GM12878 (cell line): Measurements from ENCODE around the gene KIF2C. TPM values are rescaled to one million over a fixed set of nuclear protein-coding genes. Genes with fewer than 3 reads are reported as not detected.

ENCODE experiments used
- ATAC-seq: fragments of 200-7000 bp; cut with Tn5 transposase; 3 replicates; pipeline ENCODE4 v1.9.1; 2020; ENCODE audit warnings: mild to moderate bottlenecking, moderate library complexity
- BruUV-seq: library from RNA; stranded (reverse); fragments of 400-500 nt; replicated peaks from 2 replicates; lab custom pipeline; 2021; lab: Mats Ljungman, UMichigan
- CTCF ChIA-PET: fragments of 300-600 bp; sonication (Branson Sonifier 250); formaldehyde crosslinking; extraction: SDS; loops from one replicate; lab custom pipeline; 2021; ENCODE audit warnings: inconsistent platforms; lab: Yijun Ruan, JAX
- POLR2A ChIA-PET: fragments of 350-600 bp; formaldehyde crosslinking; extraction: SDS; loops from one replicate; lab custom pipeline; 2021; ENCODE audit warnings: inconsistent platforms; lab: Charles Lee
- RAD21 ChIA-PET: fragments of 300-600 bp; sonication (Branson Sonifier 250); formaldehyde crosslinking; loops from one replicate; lab custom pipeline; 2023; ENCODE audit warnings: antibody characterized with exemption; ENCODE audit not compliant: unreplicated experiment; lab: Charles Lee
- SMC1A ChIA-PET: fragments of 300-600 bp; sonication (Branson Sonifier 250); formaldehyde crosslinking; loops from one replicate; lab custom pipeline; 2023; ENCODE audit not compliant: unreplicated experiment, uncharacterized antibody; lab: Charles Lee
- DNase-seq: peaks from one replicate; pipeline ENCODE4 v3.0.0-alpha.2; 2011; ENCODE audit warnings: low read depth, low spot score
- FAIRE-seq: peaks from 3 replicates; lab custom pipeline; 2011; peaks lifted over from hg19 to GRCh38; lab: Jason Lieb, UNC
- H2AFZ ChIP-seq: 2 replicates; pipeline ENCODE4 v1.6.0; 2011; ENCODE audit warnings: low read depth, low read length, control low read depth; ENCODE audit not compliant: control insufficient read depth
- H3K27ac ChIP-seq: 2 replicates; pipeline ENCODE4 v1.5.1; 2011; ENCODE audit warnings: control low read depth; ENCODE audit not compliant: control insufficient read depth, insufficient read depth
- H3K27me3 ChIP-seq, 2 experiments: replicated peaks in 1 of 2; 2 replicates each; pipeline versions ENCODE4 v1.6.0 to v1.6.1; 2011; ENCODE audit warnings: low read length in 1 of 2; ENCODE audit not compliant: control insufficient read depth in 2 of 2, insufficient read depth in 2 of 2
- H3K36me3 ChIP-seq, 2 experiments: 2 replicates each; pipeline ENCODE4 v1.5.1; 2011; ENCODE audit warnings: low read length in 1 of 2; ENCODE audit not compliant: control insufficient read depth in 2 of 2, insufficient read depth in 2 of 2
- H3K4me1 ChIP-seq: 2 replicates; pipeline ENCODE4 v1.6.1; 2011; ENCODE audit warnings: mild to moderate bottlenecking, low read length, moderate library complexity, mixed read lengths; ENCODE audit not compliant: control insufficient read depth, insufficient read depth
- H3K4me2 ChIP-seq: 2 replicates; pipeline ENCODE4 v1.6.0; 2011; ENCODE audit warnings: control low read depth; ENCODE audit not compliant: control insufficient read depth, insufficient read depth
- H3K4me3 ChIP-seq: fragments of 200-600 bp; sonication (generic); 2 replicates; pipeline ENCODE4 v1.5.1; 2016
- H3K79me2 ChIP-seq: 2 replicates; pipeline ENCODE4 v1.6.0; 2011; ENCODE audit warnings: low read length; ENCODE audit not compliant: control insufficient read depth, insufficient read depth
- H3K9ac ChIP-seq: 2 replicates; pipeline ENCODE4 v1.8.0; 2011; ENCODE audit warnings: low read length, control low read depth, mixed read lengths; ENCODE audit not compliant: control insufficient read depth, insufficient read depth
- H3K9me3 ChIP-seq: replicated peaks from 3 replicates; pipeline ENCODE4 v1.5.1; 2011; ENCODE audit warnings: mild to moderate bottlenecking, low read length; ENCODE audit not compliant: control insufficient read depth, insufficient read depth
- H4K20me1 ChIP-seq: 2 replicates; pipeline ENCODE4 v1.6.0; 2011; ENCODE audit not compliant: control insufficient read depth, insufficient read depth
- DPF2 ChIP-seq: fragments of 450-650 bp; IDR thresholded peaks from 2 replicates; pipeline ENCODE4 v1.6.1; 2017; ENCODE audit warnings: mild to moderate bottlenecking
- FOXM1 ChIP-seq: IDR thresholded peaks from 2 replicates; pipeline ENCODE4 v1.6.1; 2012; ENCODE audit warnings: low read depth, mild to moderate bottlenecking, inconsistent platforms, low read length, moderate library complexity
- HCFC1 ChIP-seq: fragments of 150-350 bp; IDR thresholded peaks from 2 replicates; pipeline ENCODE4 v1.6.1; 2014; ENCODE audit warnings: low read length
- HDAC2 ChIP-seq: fragments of 200-600 bp; sonication (generic); IDR thresholded peaks from 2 replicates; pipeline ENCODE4 v1.6.1; 2017
- JUNB ChIP-seq: IDR thresholded peaks from 2 replicates; pipeline ENCODE4 v1.6.1; 2016; ENCODE audit warnings: antibody characterized with exemption, mild to moderate bottlenecking
- JUND ChIP-seq: IDR thresholded peaks from 2 replicates; pipeline ENCODE4 v1.6.1; 2012; ENCODE audit warnings: low read depth, mild to moderate bottlenecking, low read length, improper control_type of control experiment, moderate library complexity
- NR2C2 ChIP-seq: IDR thresholded peaks from 2 replicates; pipeline ENCODE4 v1.6.1; 2011; ENCODE audit warnings: borderline replicate concordance, low read depth; ENCODE audit not compliant: control insufficient read depth, insufficient read length
- ZNF207 ChIP-seq: fragments of 450-650 bp; IDR thresholded peaks from 2 replicates; pipeline ENCODE4 v1.6.1; 2014; ENCODE audit warnings: antibody characterized with exemption, mild to moderate bottlenecking, borderline replicate concordance
- ZNF687 ChIP-seq: fragments of 450-650 bp; IDR thresholded peaks from 2 replicates; pipeline ENCODE4 v1.6.1; 2017; ENCODE audit warnings: mild to moderate bottlenecking, moderate library complexity
- ZZZ3 ChIP-seq: IDR thresholded peaks from 2 replicates; pipeline ENCODE4 v1.6.1; 2011; ENCODE audit warnings: low read depth; ENCODE audit not compliant: control insufficient read depth, insufficient read length
- WGBS: methylation state at CpG from one replicate; pipeline ENCODE4 v1.1.6; 2016; ENCODE audit warnings: low lambda C conversion rate; ENCODE audit not compliant: insufficient replicate concordance, insufficient coverage; ENCODE audit errors: missing lambda C conversion rate; 5-methylcytosine and 5-hydroxymethylcytosine counted together
- in situ Hi-C: fragments of 300-500 bp; cut with MboI; formaldehyde crosslinking; loops from 9 replicates; pipeline ENCODE4 v1.14.3; 2018; ENCODE audit warnings: mixed read lengths
- intact Hi-C: fragments of 100-400 bp; cut with micrococcal nuclease; formaldehyde crosslinking; loops from one replicate; pipeline ENCODE4 v1.14.2; 2022; ENCODE audit not compliant: unreplicated experiment
- polyA plus RNA-seq, 11 experiments: library from polyadenylated mRNA; depleted of rRNA in 4 of 11; unstranded in 6 of 11; stranded (reverse) in 5 of 11; fragments of >200 nt; fragmentation: Nextera tagmentation in 4 of 11; fragmentation: Illumina TruSeq in 1 of 11; extraction: Ambion mirVana in 4 of 11; extraction: Trizol in 1 of 11; gene quantifications; 1 replicate in 1 of 11; 2 replicates in 10 of 11; pipeline versions ENCODE4 v1.2.1 to v1.2.3, GENCODE V29; 2011 to 2016; ENCODE audit warnings: inconsistent platforms in 2 of 11, missing spikeins in 2 of 11, low read depth in 1 of 11
- total RNA-seq, 4 experiments: library from RNA; depleted of rRNA in 3 of 4; stranded (reverse); fragments of >200 nt in 3 of 4; fragmentation: Illumina TruSeq in 1 of 4; extraction: Trizol in 1 of 4; gene quantifications; 2 replicates each; pipeline versions ENCODE4 v1.2.1 to v1.2.3, GENCODE V29; 2013 to 2021
- TF ChIP-seq, protein P1 (sequence below): fragments of 150-350 bp; IDR thresholded peaks from 2 replicates; pipeline ENCODE4 v1.6.1; 2014; ENCODE audit warnings: mild to moderate bottlenecking, low read depth, low read length
- TF ChIP-seq, protein P2 (sequence below): IDR thresholded peaks from 2 replicates; pipeline ENCODE4 v1.6.1; 2012; ENCODE audit warnings: mild to moderate bottlenecking, low read depth, low read length

The KIF2C gene
- total and polyA plus RNA-seq, 10 of the 15 experiments (the other 5 are each of a cell fraction or from before 2014, with no cell fraction given) = 42.3 to 104 (median 83.8) TPM

- in situ Hi-C loops (no loop called here), intact Hi-C loops (loop anchor here (1.0 kb wide), 2 partner anchors 9 to 98 kb away; no protein-coding TSS in a partner anchor)
- no peaks in the 10 kb centered on the region for H3K9me3 ChIP-seq
- peak; percentile 99 for DNase-seq
- H3K27ac ChIP-seq = peak overlapping the region; percentile 99
- ChIA-PET POLR2A (interaction anchor here (0.6 to 9.8 kb wide), 29 partner anchors 9 to 823 kb away, joined by 3 to 110 read pairs (median 4); partner anchors contain the start of genes ARMH1, BTBD19, EIF2B3 and HECTD3), RAD21 (interaction anchor here (0.9 to 2.8 kb wide), 20 partner anchors 9 to 770 kb away, joined by 3 to 48 read pairs (median 4); partner anchors contain the start of genes ARMH1, BTBD19, PLK3 and PTCH2), SMC1A (interaction anchor here (0.6 to 2.6 kb wide), 19 partner anchors 9 to 779 kb away, joined by 3 to 26 read pairs (median 4); partner anchors contain the start of genes BTBD19, DYNLT4, MMACHC and RNU5D-1), CTCF (interaction anchor here (0.6 to 12.6 kb wide), 19 partner anchors 8 to 770 kb away, joined by 3 to 175 read pairs (median 4); partner anchors contain the start of genes BTBD19, RNU5D-1 and TMEM53)
- peak overlapping the region; percentile 92 for H2AFZ ChIP-seq
- no peaks in the 10 kb centered on the region for H3K36me3 ChIP-seq
- H3K4me3 ChIP-seq = no peak overlapping the region
- peak overlapping the region; percentile 59; the same call in 1 of the 2 replicates for H3K4me2 ChIP-seq
- no peaks in the 10 kb centered on the region for H3K27me3 ChIP-seq
- H3K4me1 ChIP-seq = peaks cover 49% of the 10 kb centered on the region
- H3K79me2 ChIP-seq = no peaks in the 10 kb centered on the region
- peak; percentile 92 for FAIRE-seq
- peak overlapping the region; percentile 74 for H3K9ac ChIP-seq
- peak; percentile 91 for ATAC-seq
- BruUV-seq = TSS peak; percentile 100
- no peaks in the 10 kb centered on the region for H4K20me1 ChIP-seq
- under 1% methylated on average over 14 of the region's 14 CpGs for WGBS
- TF ChIP-seq NR2C2 (no peak), JUND (no peak), FOXM1 (peak; percentile 99), ZZZ3 (no peak), DPF2 (peak; percentile 75; the same call in 1 of the 2 replicates), ZNF687 (peak; percentile 100), JUNB (peak; percentile 87), HCFC1 (peak; percentile 80), ZNF207 (peak; percentile 95; the same call in 1 of the 2 replicates), HDAC2 (no peak)
- TF ChIP-seq, protein P1, sequence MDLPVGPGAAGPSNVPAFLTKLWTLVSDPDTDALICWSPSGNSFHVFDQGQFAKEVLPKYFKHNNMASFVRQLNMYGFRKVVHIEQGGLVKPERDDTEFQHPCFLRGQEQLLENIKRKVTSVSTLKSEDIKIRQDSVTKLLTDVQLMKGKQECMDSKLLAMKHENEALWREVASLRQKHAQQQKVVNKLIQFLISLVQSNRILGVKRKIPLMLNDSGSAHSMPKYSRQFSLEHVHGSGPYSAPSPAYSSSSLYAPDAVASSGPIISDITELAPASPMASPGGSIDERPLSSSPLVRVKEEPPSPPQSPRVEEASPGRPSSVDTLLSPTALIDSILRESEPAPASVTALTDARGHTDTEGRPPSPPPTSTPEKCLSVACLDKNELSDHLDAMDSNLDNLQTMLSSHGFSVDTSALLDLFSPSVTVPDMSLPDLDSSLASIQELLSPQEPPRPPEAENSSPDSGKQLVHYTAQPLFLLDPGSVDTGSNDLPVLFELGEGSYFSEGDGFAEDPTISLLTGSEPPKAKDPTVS = peak; percentile 59; the same call in 1 of the 2 replicates
- TF ChIP-seq, protein P2, sequence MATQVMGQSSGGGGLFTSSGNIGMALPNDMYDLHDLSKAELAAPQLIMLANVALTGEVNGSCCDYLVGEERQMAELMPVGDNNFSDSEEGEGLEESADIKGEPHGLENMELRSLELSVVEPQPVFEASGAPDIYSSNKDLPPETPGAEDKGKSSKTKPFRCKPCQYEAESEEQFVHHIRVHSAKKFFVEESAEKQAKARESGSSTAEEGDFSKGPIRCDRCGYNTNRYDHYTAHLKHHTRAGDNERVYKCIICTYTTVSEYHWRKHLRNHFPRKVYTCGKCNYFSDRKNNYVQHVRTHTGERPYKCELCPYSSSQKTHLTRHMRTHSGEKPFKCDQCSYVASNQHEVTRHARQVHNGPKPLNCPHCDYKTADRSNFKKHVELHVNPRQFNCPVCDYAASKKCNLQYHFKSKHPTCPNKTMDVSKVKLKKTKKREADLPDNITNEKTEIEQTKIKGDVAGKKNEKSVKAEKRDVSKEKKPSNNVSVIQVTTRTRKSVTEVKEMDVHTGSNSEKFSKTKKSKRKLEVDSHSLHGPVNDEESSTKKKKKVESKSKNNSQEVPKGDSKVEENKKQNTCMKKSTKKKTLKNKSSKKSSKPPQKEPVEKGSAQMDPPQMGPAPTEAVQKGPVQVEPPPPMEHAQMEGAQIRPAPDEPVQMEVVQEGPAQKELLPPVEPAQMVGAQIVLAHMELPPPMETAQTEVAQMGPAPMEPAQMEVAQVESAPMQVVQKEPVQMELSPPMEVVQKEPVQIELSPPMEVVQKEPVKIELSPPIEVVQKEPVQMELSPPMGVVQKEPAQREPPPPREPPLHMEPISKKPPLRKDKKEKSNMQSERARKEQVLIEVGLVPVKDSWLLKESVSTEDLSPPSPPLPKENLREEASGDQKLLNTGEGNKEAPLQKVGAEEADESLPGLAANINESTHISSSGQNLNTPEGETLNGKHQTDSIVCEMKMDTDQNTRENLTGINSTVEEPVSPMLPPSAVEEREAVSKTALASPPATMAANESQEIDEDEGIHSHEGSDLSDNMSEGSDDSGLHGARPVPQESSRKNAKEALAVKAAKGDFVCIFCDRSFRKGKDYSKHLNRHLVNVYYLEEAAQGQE = peak; percentile 59
These were observed 17.9 kb upstream of the KIF2C start for GRCh38 chr1:44721485-44722361.
